ENCODE data around the gene UHRF1. TPM values are rescaled to one million over a fixed set of nuclear protein-coding genes. Genes with fewer than 3 reads are reported as not detected.
"Not testable (repeated sequence)": the region's sequence is repeated elsewhere in the genome, so short reads cannot be mapped to it uniquely, and the experiment has no call there.

UHRF1 gene
- total RNA-seq, 1 donor from 2014 or later = 143 TPM

DNA sequence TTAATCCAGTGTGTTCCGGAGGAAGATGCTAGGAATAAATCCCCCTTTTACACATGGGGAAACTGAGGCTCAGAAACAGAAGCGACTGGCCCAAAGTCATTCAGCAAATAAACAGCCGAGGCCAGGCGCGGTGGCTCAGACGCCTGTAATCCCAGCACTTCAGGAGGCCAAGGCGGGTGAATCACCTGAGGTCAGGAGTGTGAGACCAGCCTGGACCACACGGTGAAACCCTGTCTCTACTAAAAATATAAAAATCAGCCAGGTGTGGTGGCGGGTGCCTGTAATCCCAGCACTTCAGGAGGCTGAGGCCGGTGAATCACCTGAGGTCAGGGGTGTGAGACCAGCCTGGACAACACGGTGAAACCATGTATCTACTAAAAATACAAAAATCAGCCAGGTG, 30.3 kb upstream of the UHRF1 start:
- DNase-seq (ENCODE audit: low spot score) = no peak
- Mint-ChIP-seq H3K9me3 (no peaks in the 10 kb centered on the region), H3K27ac (no peak overlapping the region), H3K4me1 (ENCODE audit: low read depth) (no peaks in the 10 kb centered on the region), H3K27me3 (ENCODE audit: insufficient read depth) (peaks cover 2% of the 10 kb centered on the region), H3K4me3 (no peak overlapping the region), H3K36me3 (ENCODE audit: low read depth) (no peaks in the 10 kb centered on the region)
- intact Hi-C loops (cut with micrococcal nuclease) = no loop called here

DNA sequence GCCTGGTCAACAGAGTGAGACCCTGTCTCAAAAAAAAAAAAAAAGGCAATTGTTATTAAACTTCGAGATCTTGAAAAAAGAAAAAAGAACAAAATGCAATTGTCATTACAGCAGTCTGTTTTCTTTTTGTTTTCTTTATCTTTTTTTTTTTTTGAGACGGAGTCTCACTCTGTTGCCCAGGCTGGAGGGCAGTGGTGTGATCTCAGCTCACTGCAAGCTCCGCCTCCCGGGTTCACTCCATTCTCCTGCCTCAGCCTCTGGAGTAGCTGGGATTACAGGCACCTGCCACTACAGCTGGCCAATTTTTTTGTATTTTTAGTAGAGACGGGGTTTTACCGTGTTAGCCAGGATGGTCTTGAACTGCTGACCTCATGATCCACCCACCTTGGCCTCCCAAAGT, 26.4 kb upstream of the UHRF1 start:
- H3K4me3 Mint-ChIP-seq; H3K36me3 Mint-ChIP-seq (ENCODE audit: low read depth); DNase-seq (ENCODE audit: low spot score); H3K27ac Mint-ChIP-seq; H3K27me3 Mint-ChIP-seq (ENCODE audit: insufficient read depth); intact Hi-C loops (cut with micrococcal nuclease); H3K9me3 Mint-ChIP-seq; H3K4me1 Mint-ChIP-seq (ENCODE audit: low read depth): not testable (repeated sequence)

DNA sequence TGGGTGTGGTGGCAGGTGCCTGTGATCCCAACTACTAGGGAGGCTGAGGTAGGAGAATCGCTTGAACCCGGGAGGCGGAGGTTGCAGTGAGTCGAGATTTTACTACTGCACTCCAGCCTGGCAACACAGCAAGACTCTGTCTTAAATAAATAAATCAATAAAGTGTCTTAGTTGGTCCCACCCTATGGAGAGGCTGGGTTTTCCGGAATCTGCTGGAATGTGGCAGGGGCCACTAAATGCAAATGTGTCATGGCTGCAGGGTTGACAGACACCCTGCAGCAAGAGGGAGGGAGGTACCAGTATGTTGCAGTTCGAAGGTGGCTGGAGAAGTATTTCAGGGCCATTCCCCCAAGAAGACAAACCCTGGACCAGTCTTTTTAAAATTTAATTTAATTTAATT, 24.3 kb upstream of the UHRF1 start:
- intact Hi-C loops (cut with micrococcal nuclease); H3K9me3 Mint-ChIP-seq; H3K36me3 Mint-ChIP-seq (ENCODE audit: low read depth); H3K4me3 Mint-ChIP-seq; H3K4me1 Mint-ChIP-seq (ENCODE audit: low read depth); H3K27me3 Mint-ChIP-seq (ENCODE audit: insufficient read depth); H3K27ac Mint-ChIP-seq; DNase-seq (ENCODE audit: low spot score): not testable (repeated sequence)

- H3K9me3 Mint-ChIP-seq; H3K27me3 Mint-ChIP-seq (ENCODE audit: insufficient read depth); H3K4me1 Mint-ChIP-seq (ENCODE audit: low read depth); DNase-seq (ENCODE audit: low spot score); intact Hi-C loops (cut with micrococcal nuclease); H3K36me3 Mint-ChIP-seq (ENCODE audit: low read depth); H3K4me3 Mint-ChIP-seq; H3K27ac Mint-ChIP-seq: not testable (repeated sequence)
Measured at GRCh38 chr19:4887803-4888202, 21.5 kb upstream of the UHRF1 start.

- Mint-ChIP-seq H3K27ac (no peak overlapping the region), H3K4me1 (ENCODE audit: low read depth) (no peaks in the 10 kb centered on the region), H3K4me3 (no peak overlapping the region), H3K36me3 (ENCODE audit: low read depth) (no peaks in the 10 kb centered on the region), H3K27me3 (ENCODE audit: insufficient read depth) (no peaks in the 10 kb centered on the region), H3K9me3 (no peaks in the 10 kb centered on the region)
- DNase-seq (ENCODE audit: low spot score) = no peak
- intact Hi-C loops (cut with micrococcal nuclease) = no loop called here
Measured at GRCh38 chr19:4889034-4889815, 20.1 kb upstream of the UHRF1 start.

GRCh38 chr19:4891066-4891465, 18.2 kb upstream of the UHRF1 start:
- Mint-ChIP-seq H3K9me3 (no peaks in the 10 kb centered on the region), H3K4me1 (ENCODE audit: low read depth) (no peaks in the 10 kb centered on the region), H3K27me3 (ENCODE audit: insufficient read depth) (peaks cover 1% of the 10 kb centered on the region), H3K36me3 (ENCODE audit: low read depth) (no peaks in the 10 kb centered on the region), H3K27ac (no peak overlapping the region), H3K4me3 (no peak overlapping the region)
- intact Hi-C loops (cut with micrococcal nuclease) = no loop called here
- no peak for DNase-seq (ENCODE audit: low spot score)

DNA sequence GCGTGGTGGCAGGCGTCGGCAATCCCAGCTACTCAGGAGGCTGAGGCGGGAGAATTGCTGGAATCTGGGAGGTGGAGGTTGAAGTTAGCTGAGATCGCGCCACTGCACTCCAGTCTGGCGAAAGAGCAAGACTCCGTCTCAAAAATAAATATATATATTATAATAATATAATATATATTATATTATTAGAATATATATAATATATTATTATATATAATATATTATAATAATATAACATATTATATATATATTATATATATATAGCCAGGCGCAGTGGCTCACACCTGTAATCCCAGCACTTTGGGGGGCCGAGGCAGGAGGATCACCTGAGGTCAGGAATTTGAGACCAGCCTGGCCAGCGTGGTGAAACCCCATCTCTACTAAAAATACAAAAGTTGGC, 16.3 kb upstream of the UHRF1 start:
- H3K27ac Mint-ChIP-seq; H3K4me3 Mint-ChIP-seq; H3K27me3 Mint-ChIP-seq (ENCODE audit: insufficient read depth); DNase-seq (ENCODE audit: low spot score); intact Hi-C loops (cut with micrococcal nuclease); H3K9me3 Mint-ChIP-seq; H3K4me1 Mint-ChIP-seq (ENCODE audit: low read depth); H3K36me3 Mint-ChIP-seq (ENCODE audit: low read depth): not testable (repeated sequence)

- intact Hi-C loops (cut with micrococcal nuclease) = no loop called here
- Mint-ChIP-seq H3K4me1 (ENCODE audit: low read depth) (no peaks in the 10 kb centered on the region), H3K27ac (no peak overlapping the region), H3K9me3 (no peaks in the 10 kb centered on the region), H3K27me3 (ENCODE audit: insufficient read depth) (peaks cover 1% of the 10 kb centered on the region), H3K36me3 (ENCODE audit: low read depth) (no peaks in the 10 kb centered on the region), H3K4me3 (no peak overlapping the region)
- DNase-seq (ENCODE audit: low spot score) = no peak
Measured at GRCh38 chr19:4896372-4896771, 12.9 kb upstream of the UHRF1 start.

DNA sequence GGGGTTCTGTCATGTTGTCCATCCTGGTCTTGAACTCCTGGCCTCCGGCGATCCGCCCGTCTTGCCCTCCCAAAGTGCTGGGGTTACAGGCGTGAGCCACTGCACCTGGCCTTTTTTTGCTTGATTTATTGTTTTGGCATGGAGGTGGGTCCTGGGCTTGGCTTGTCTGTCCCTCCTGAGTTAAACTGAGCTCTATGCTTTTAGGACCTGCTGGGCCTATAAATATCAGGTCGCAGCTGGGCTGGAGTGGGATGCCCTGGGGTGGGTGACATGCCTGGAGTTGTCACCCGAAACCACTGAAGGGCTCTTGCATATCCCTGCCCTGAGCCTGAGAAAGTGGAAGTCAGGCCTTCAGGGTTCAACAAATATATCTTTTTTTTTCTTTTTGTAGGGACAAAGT, 12.2 kb upstream of the UHRF1 start:
- DNase-seq (ENCODE audit: low spot score) = no peak
- no peaks in the 10 kb centered on the region for H3K9me3 Mint-ChIP-seq
- intact Hi-C loops (cut with micrococcal nuclease) = no loop called here
- peaks cover 1% of the 10 kb centered on the region for H3K27me3 Mint-ChIP-seq (ENCODE audit: insufficient read depth)
- H3K36me3 Mint-ChIP-seq (ENCODE audit: low read depth) = no peaks in the 10 kb centered on the region
- H3K27ac Mint-ChIP-seq = no peak overlapping the region
- no peak overlapping the region for H3K4me3 Mint-ChIP-seq
- H3K4me1 Mint-ChIP-seq (ENCODE audit: low read depth) = no peaks in the 10 kb centered on the region

GRCh38 chr19:4900879-4901278, 8.4 kb upstream of the UHRF1 start:
- H3K27ac Mint-ChIP-seq; intact Hi-C loops (cut with micrococcal nuclease); H3K27me3 Mint-ChIP-seq (ENCODE audit: insufficient read depth); H3K4me3 Mint-ChIP-seq; H3K36me3 Mint-ChIP-seq (ENCODE audit: low read depth); H3K4me1 Mint-ChIP-seq (ENCODE audit: low read depth); H3K9me3 Mint-ChIP-seq; DNase-seq (ENCODE audit: low spot score): not testable (repeated sequence)

DNA sequence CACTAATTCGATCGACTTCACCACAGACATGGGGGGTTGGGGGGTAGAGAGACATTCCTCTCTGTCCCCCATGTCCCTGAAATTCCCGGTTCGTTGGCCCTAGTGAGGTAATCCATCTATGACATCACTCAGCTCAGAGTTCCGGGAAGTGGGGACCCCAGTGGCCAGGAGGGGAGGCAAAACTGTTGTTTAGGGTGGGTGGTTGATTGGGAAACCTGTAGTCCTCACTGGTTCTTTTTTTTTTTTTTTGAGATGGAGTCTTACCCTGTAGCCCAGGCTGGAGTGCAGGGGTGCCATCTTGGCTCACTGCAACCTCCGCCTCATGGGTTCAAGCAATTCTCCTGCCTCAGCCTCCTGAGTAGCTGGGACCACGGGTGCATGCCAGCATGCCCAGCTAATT, 6.5 kb upstream of the UHRF1 start, which contains the start of gene ARRDC5:
TSS of gene ARRDC5 (minus strand) at position 101 of the 400 bp plus-strand sequence. CDS start at position 30, 71 bp downstream.
- Mint-ChIP-seq H3K4me1 (ENCODE audit: low read depth) (no peaks in the 10 kb centered on the region), H3K4me3 (no peak within 1 kb of the TSS), H3K36me3 (ENCODE audit: low read depth) (no peaks in the 10 kb centered on the region), H3K27ac (no peak within 1 kb of the TSS), H3K27me3 (ENCODE audit: insufficient read depth) (no peaks in the 10 kb centered on the region), H3K9me3 (no peaks in the 10 kb centered on the region)
- DNase-seq (ENCODE audit: low spot score) = no peak
- intact Hi-C loops (cut with micrococcal nuclease) = no loop called here

GRCh38 chr19:4904481-4904880, 4.8 kb upstream of the UHRF1 start:
- Mint-ChIP-seq H3K27ac (no peak overlapping the region), H3K36me3 (ENCODE audit: low read depth) (no peaks in the 10 kb centered on the region), H3K4me1 (ENCODE audit: low read depth) (no peaks in the 10 kb centered on the region), H3K27me3 (ENCODE audit: insufficient read depth) (no peaks in the 10 kb centered on the region), H3K4me3 (no peak overlapping the region), H3K9me3 (no peaks in the 10 kb centered on the region)
- intact Hi-C loops (cut with micrococcal nuclease) = no loop called here
- no peak for DNase-seq (ENCODE audit: low spot score)

DNA sequence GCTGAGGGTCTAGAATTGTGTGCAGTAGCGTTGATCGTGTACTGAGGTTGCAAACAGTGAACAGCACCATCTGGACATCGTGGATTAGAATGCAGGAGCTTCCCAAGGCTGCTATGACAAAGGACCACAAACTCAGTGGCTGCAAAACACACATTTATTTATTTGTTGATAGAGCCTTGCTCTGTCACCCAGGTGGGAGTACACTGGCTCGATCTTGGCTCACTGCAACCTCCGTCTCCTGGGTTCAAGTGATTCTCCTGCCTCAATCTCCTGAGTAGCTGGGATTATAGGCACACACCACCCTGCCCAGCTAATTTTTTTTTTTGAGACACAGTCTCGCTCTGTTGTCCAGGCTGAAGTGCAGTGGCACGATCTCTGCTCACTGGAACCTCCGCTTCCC, 2.3 kb upstream of the UHRF1 start:
- Mint-ChIP-seq H3K9me3 (no peaks in the 10 kb centered on the region), H3K4me1 (ENCODE audit: low read depth) (peaks cover 10% of the 10 kb centered on the region), H3K27me3 (ENCODE audit: insufficient read depth) (no peaks in the 10 kb centered on the region), H3K36me3 (ENCODE audit: low read depth) (peaks cover 5% of the 10 kb centered on the region), H3K4me3 (no peak overlapping the region), H3K27ac (no peak overlapping the region)
- DNase-seq (ENCODE audit: low spot score) = no peak
- intact Hi-C loops (cut with micrococcal nuclease) = no loop called here

GRCh38 chr19:4908360-4908759, 941 bp upstream of the UHRF1 start:
- Mint-ChIP-seq H3K36me3 (ENCODE audit: low read depth) (peaks cover 15% of the 10 kb centered on the region), H3K4me1 (ENCODE audit: low read depth) (peaks cover 23% of the 10 kb centered on the region), H3K9me3 (no peaks in the 10 kb centered on the region), H3K4me3 (peak overlapping the region; percentile 70), H3K27ac (peak overlapping the region; percentile 15), H3K27me3 (ENCODE audit: insufficient read depth) (no peaks in the 10 kb centered on the region)
- no peak for DNase-seq (ENCODE audit: low spot score)
- intact Hi-C loops (cut with micrococcal nuclease) = no loop called here
